HG02884 (cell line): ENCODE measurements around the gene SLC16A12.
"Not testable (repeated sequence)": the region's sequence is repeated elsewhere in the genome, so short reads cannot be mapped to it uniquely, and the experiment has no call there.

Source experiments
- ATAC-seq: cut with Tn5 transposase; IDR thresholded peaks from one replicate; pipeline ENCODE4 v1.9.1; 2021; ENCODE audit warnings: mild to moderate bottlenecking, moderate library complexity; ENCODE audit not compliant: unreplicated experiment

SLC16A12 gene

GRCh38 chr10:89548673-89549072, 13.3 kb upstream of the SLC16A12 start:
- no peak for ATAC-seq

GRCh38 chr10:89547853-89548513, 12.6 kb upstream of the SLC16A12 start:
- no peak for ATAC-seq

GRCh38 chr10:89546651-89547050, 11.3 kb upstream of the SLC16A12 start:
- ATAC-seq = not testable (repeated sequence)

GRCh38 chr10:89543841-89544240, 8.4 kb upstream of the SLC16A12 start:
- ATAC-seq = no peak

DNA sequence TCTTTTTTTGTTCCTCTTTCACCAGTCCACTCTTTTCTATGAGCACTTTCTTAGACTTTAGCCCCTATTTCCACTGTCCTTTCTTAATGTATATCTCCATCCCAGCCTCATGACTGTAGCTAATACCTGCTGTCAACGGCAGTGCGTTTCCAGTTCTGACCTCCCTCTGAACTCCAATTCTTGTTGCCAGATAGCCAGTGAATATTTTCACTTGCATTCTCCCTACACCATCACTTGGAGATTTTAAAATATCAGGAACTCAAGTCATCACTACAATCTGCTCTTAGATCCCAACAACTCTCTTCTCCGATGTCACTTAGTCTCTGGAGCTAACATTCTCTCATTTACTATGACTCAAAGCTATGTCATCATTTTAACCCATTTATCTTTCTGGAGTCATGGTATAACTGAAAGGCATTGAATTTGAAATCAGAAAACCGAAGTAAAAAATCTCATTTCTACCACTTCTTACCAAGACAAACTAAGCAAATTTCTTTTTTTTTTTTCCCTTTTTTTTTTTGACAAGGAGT, 5.1 kb upstream of the SLC16A12 start:
- ATAC-seq = no peak

DNA sequence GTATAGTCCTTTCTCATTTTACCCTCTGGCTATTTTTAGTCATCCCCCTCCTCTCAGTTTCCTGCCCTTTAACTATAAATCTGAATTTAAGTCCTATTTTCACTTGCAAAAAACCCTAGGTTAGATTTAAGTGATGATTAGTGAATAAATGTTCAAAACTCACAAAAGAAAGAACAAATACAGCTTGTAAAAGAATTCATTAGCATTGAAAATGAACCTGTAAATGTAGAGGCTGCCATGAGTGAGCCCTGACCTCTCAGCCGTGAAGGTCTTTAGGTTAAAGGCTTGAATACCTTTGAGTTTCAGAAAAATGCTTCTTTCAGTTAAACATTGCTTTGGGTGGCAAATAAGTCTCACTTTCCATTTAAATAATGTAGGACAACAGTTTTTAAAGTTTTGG, 2.0 kb upstream of the SLC16A12 start:
- ATAC-seq = no peak

DNA sequence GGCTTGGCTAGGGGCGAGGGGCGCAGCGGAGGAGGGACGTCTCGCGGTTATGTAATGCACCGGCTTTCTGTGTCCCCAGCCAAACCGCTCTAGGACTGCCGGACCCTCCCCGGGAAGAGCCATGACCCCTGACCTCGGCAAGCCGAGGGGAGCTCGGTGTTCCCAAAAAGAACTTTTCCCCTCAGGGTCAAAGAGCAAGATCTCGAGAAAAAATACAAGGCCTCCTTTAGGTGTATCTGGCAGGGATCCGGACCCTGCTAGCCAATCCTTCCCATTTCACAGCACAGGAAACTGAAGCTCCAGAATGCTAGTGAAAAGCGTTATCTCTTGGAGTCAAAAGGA, 590 bp upstream of the SLC16A12 start:
- no peak for ATAC-seq

DNA sequence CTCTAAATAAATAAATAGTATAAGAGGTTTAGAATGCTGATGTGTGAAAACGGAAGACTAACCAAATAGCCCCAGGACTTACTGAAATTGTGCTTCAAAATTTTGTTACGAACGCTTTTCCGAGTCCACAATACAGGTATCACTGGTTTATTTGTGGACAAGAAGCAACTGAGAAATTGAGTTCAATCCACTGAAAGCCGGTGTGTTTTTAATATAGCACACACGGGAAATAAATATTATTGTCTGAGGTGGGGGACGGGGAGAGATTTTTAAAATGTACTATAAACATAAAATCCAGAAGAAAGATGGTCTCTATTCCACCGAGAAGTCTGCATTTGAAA, 598 bp downstream of the SLC16A12 start:
- ATAC-seq = no peak

DNA sequence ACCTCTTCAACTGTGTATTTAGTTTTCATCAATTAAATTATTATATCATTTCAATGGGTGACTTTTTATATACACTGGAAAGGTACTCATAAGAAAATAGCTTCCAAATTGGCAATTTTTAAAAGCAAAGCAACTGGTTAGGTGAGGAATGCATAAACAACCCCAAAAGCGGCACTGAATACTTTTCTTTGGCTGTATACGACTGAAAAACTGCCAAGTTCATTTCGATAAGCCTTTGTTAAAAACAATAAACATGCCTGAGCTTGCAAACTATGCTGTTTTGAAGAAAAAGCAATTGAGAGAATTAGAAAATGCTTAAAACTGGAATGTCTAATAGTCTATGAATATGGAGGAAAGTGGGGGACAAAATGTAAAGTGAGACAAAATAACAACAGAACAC, 2.9 kb downstream of the SLC16A12 start:
- no peak for ATAC-seq

DNA sequence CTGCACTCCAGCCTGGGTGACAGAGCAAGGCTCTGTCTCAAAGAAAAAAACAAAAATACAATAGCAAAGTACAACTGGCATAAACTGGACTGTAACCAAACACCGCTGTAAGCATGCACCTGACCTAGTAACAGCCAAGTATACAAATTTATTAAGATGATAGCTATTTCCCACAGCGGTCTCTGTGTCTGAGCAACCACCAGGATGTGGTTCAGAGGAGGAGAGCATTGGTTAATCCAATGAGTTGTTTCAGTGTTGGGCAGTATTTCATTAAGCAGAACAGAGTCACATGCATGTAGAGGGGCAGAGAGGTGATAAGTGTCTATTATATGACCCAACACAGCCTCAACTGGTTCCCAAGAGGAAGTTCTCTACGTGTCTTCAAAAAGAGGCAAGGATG, 4.0 kb downstream of the SLC16A12 start:
- no peak for ATAC-seq

DNA sequence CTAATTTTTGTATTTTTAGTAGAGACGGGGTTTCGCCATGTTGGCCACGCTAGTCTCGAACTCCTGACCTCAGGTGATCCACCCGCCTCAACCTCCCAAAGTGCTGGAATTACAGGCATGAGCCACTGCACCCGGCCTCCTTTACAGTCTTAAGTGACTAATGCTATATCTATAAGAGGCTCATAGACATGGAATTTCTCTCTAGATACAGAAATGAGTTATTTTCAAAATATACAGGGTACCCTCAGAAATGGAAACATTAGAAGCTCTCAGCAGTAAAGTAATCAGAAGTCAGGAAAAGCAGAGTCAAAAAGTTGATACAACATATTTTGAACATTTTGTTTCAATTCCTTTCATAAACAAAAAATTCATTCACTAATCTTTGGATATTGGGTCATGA, 5.7 kb downstream of the SLC16A12 start:
- not testable (repeated sequence) for ATAC-seq

GRCh38 chr10:89526358-89526757, 9.0 kb downstream of the SLC16A12 start:
- ATAC-seq = no peak

DNA sequence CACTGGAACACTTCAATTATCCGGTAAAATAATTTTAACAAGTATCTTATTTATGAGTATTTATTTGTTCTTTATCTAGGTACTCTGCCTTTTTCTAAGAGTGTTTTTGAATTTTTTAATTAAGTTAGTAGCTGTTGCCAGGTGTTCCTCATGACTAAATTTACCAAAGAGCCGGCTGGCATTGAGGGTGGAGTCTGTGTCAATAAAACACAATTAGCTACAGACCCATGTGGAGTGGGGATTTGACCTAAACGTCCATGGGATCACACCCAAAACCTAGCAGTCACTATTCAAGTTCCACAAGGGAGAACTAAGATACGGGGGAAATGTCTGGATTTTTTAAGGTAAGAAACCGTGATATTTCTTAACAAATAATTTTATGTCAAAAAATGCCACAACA, 9.8 kb downstream of the SLC16A12 start:
- ATAC-seq = no peak

DNA sequence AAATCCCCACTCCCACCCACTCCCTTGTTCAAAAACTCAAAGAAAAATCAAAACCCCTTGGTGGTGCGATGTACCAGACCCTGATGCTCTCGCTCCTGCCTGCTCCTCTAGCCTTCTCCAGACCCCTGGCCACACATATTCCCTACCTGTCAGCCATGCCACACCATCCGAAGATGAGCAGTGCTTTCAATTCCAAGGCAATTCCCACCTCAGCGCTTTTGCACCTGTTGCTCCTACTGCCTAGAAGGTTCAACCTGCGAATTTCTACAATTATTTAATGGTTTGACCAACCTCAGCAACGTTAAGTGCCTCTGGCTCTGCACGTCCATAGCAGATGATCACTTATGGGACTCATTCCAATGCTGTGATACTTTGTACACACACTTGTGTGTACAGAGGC, 11.1 kb downstream of the SLC16A12 start:
- no peak for ATAC-seq

- ATAC-seq = no peak
These were observed 12.1 kb downstream of the SLC16A12 start for GRCh38 chr10:89523274-89523673.

- ATAC-seq = no peak
These were observed 12.9 kb downstream of the SLC16A12 start for GRCh38 chr10:89522463-89522862.

DNA sequence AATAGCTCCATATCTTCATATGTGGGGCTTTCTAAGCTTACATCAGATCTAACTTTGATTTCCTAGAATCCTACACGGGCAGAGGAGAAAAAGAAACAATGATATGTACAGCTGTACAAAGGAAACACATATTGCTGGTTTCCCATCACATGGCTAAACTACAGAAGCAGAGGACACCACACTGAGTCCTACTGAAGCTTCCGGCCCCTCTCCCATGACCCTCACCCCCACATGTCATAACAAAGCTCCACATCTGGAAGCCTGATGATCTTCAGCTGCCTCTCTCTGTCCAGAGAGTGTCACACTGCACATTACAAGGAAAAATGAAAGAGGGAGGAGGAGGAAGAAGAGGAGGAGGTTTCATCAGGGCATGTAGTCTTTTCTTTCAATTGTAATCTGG, 14.0 kb downstream of the SLC16A12 start:
- ATAC-seq = no peak

DNA sequence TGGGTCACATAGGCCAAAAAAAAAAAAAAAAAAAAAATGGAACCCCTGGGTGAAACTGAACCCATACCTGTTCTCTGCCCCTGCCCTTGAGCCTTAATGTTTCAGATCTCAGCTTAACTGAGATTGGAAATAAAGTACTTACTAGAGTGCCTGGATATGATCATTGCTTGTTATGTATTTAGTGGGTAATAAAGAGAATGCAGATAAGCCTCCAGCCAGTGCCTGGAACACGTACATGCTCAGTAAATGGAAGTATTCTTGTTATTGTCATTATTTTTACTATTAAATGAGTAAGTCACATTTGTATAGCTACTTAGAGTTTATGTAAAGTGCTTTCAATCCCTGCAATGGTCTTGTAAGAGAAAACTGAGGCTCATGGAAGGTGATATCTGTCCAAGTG, 14.7 kb downstream of the SLC16A12 start:
- no peak for ATAC-seq

GRCh38 chr10:89518876-89519842, 16.2 kb downstream of the SLC16A12 start:
- ATAC-seq = no peak

GRCh38 chr10:89518108-89518507, 17.3 kb downstream of the SLC16A12 start:
- no peak for ATAC-seq

DNA sequence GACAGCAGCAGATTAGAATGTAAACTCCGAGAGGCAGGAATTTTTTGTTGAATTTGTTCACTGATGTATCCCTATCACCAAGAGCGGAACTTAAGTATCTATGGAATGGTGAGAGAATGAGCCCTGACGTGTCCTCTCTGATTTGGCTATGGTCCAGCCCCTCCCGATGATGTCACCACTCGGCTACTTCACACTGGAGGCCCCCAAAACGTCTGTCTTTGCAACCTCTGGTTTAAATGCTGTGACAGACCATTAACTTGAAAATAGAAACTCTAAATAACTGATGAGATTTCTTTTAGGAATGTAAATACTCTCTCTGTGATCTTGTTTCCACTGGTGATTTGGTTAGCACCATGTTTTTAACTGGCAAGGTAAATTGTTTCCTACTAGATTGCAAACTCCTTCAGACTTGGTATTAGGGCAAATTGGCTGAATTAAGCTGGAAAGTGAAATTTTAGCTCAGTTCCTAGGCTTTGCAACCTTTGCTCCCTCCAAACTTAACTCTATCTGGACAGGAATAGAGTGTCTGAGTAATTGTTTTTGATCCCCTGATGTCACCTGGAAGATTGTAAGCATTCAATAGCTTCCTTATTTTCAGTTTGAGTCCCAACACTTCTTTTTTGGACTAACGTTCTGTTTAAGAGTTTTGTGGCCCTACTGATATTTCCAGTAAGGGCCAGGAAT, 19.1 kb downstream of the SLC16A12 start:
- ATAC-seq = no peak
